ENCODE results near the gene DDX5. TPM values are rescaled to one million over a fixed set of nuclear protein-coding genes. Genes with fewer than 3 reads are reported as not detected.
A peak's percentile ranks its signal among the peaks of the same experiment; 100 is the strongest.

Gene DDX5
- total RNA-seq (ENCODE audit: low replicate concordance): 302 and 859 TPM in 2 replicates

DNA sequence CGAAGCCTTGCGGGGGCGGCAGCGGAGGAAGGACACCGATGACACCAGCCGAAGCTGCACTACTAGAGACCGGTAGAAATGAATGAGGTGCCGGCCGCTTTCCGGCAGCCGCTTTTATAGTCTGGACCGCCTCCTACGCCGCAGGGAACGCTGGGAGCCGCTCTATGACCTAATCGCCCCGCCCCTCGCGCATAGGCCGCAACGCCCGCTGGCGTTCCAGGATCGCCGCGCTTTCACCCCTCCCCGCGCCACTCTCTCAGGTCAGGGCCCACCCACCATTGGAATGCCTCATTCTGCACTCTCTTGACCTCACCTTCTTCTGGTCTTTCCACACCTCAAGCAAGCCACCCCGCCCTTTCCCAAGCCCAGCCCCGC lies at the start of gene DDX5:
DDX5 (minus strand) TSS at position 89 of the 375 bp plus-strand sequence. CDS start 170 bp downstream, outside the sequence.
- DNase-seq (ENCODE audit: low read depth): peak; percentile 96
- H3K4me3 ChIP-seq (ENCODE audit: low read depth, low read length): peak within 1 kb of the TSS; percentile 98
- TF ChIP-seq, protein P1, sequence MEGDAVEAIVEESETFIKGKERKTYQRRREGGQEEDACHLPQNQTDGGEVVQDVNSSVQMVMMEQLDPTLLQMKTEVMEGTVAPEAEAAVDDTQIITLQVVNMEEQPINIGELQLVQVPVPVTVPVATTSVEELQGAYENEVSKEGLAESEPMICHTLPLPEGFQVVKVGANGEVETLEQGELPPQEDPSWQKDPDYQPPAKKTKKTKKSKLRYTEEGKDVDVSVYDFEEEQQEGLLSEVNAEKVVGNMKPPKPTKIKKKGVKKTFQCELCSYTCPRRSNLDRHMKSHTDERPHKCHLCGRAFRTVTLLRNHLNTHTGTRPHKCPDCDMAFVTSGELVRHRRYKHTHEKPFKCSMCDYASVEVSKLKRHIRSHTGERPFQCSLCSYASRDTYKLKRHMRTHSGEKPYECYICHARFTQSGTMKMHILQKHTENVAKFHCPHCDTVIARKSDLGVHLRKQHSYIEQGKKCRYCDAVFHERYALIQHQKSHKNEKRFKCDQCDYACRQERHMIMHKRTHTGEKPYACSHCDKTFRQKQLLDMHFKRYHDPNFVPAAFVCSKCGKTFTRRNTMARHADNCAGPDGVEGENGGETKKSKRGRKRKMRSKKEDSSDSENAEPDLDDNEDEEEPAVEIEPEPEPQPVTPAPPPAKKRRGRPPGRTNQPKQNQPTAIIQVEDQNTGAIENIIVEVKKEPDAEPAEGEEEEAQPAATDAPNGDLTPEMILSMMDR (IDR thresholded peaks at IDR 0.05; ENCODE audit: insufficient read depth, low read length): no peak

DNA sequence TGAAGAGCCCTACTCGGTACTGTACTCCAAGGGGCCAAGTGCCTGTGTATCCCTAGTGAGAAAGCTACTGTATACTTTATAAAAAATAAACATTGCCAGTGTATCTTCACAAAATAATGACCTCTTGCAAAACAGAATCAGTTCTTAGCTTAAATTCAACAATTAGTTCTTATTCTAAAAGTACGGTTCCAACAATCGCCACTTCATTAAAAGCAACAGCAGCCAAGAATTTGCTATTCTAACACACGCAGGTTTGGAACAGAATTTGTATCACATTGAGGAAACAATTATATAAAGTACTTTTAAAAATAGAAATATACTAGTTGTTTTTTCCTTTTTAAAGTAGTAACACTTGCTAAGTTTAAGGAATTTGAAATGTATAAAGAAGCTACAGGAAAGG lies 49.2 kb upstream of the DDX5 start:
- H3K4me3 ChIP-seq (ENCODE audit: low read depth, low read length): no peak overlapping the region
- TF ChIP-seq, protein P1 (IDR thresholded peaks at IDR 0.05; ENCODE audit: insufficient read depth, low read length): no peak
- DNase-seq (ENCODE audit: low read depth): no peak

DNA sequence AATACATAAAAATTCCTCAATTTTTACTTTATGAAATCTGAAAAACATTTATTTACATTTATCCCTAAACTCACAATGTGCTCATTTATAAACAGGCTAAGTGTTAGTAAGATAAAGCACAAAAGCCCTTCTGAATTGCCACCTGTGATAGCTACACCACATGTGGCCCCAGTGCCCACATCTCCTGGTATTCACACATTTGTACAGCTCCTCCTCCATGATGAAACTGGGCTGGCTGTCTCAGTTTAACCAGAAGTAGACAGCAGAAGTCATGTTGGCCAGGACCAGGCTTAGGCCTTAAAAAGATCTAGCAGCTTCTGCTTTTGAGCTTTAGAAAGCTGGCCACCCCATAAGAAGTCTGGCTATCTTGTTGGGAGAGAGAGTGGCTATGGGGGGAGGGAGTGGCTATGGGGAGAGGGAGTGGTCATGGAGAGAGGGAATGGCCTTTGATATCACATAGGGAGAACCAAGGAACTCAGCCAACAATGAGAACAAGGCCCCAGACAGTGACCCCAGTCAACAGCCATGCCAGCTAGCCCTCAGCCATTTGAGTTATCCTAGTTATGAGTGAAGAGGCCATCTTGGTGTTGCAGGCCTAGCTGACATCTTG lies 48.0 kb upstream of the DDX5 start:
- H3K4me3 ChIP-seq (ENCODE audit: low read depth, low read length): no peak overlapping the region
- TF ChIP-seq, protein P1 (IDR thresholded peaks at IDR 0.05; ENCODE audit: insufficient read depth, low read length): no peak
- no peak for DNase-seq (ENCODE audit: low read depth)

DNA sequence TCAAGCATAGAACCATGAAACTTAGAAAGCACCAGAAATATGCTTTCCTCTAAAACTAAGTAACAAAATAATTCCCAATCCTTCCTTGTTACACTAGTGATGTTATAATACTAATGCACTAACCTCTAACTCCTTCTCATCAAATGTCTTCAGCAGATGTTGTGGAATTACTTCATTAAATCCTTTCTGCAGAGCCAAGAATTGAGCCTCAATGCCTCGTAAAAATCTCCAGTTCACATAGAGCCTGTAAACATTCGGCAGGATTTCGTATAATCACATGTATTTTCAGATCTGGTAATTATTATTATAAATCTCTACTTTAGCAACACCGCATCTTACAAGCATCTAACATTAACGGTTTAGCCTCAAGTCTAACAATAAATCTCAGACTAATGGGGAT lies 45.4 kb upstream of the DDX5 start:
- DNase-seq (ENCODE audit: low read depth): no peak
- H3K4me3 ChIP-seq (ENCODE audit: low read depth, low read length): no peak overlapping the region
- TF ChIP-seq, protein P1 (IDR thresholded peaks at IDR 0.05; ENCODE audit: insufficient read depth, low read length): no peak

DNA sequence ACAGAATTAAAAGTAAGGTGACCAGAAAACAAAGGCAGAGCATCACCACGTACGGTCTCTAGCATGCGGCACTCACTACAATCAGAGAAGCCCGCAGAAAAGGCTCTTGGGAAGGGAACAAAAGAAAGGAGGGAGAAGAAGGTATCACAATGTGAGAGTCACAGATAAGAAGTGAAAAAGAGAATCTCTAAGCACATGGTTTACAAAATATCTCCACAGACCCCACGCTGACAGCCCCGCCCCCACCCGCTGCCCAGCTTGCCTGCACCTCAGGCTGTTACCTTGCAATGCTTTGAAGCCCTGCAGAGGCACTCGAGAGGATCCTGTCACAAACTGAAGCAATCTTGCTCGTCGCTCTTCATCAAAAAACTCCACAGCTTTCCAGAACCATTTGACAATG lies 41.2 kb upstream of the DDX5 start:
- no peak for DNase-seq (ENCODE audit: low read depth)
- H3K4me3 ChIP-seq (ENCODE audit: low read depth, low read length): no peak overlapping the region
- TF ChIP-seq, protein P1 (IDR thresholded peaks at IDR 0.05; ENCODE audit: insufficient read depth, low read length): no peak

DNA sequence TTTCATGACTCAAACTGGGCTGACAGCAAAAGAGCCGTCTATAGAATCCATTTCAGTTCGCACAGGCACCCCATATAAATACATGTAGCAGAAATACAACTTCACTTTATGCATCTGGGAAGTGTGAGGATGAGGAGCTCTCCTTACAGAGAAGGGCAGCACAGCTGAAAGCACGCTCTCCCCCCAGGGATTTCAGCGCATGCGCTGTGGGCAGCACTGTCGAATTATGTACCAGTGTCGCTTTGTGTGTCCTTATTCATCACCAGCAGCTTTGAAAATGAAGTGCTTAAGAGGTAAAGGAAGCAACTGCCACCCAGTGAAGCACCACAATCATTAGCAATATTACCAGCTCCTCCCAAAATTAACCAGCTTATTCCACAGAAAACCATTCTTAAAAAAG lies 40.6 kb upstream of the DDX5 start:
- DNase-seq (ENCODE audit: low read depth): no peak
- H3K4me3 ChIP-seq (ENCODE audit: low read depth, low read length): no peak overlapping the region
- TF ChIP-seq, protein P1 (IDR thresholded peaks at IDR 0.05; ENCODE audit: insufficient read depth, low read length): no peak

DNA sequence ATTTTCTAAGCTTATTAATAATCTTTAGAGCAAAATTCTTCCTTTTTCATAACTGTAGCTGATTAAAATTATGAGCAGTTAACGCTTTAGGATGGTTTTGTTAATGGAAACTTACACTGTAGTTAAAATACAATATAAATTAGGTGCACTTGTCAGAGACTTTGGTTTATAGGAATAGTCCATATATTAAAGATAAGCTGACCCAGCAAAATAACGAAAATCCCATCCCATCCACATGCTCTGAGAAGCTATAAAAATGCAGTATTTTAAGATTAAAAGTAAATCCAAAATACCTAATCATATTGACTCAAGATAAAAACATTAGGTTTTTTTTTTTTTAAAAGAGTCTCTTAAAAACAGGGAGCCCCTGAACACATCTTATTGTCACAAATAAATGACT lies 38.7 kb upstream of the DDX5 start:
- no peak overlapping the region for H3K4me3 ChIP-seq (ENCODE audit: low read depth, low read length)
- no peak for DNase-seq (ENCODE audit: low read depth)
- TF ChIP-seq, protein P1 (IDR thresholded peaks at IDR 0.05; ENCODE audit: insufficient read depth, low read length): no peak
